Central memory CD4-positive, alpha-beta T cell (primary cell): Measurements from ENCODE around the gene PNMA6E.
"Not testable (repeated sequence)": the region's sequence is repeated elsewhere in the genome, so short reads cannot be mapped to it uniquely, and the experiment has no call there.

Experiments used
- DNase-seq: peaks from one replicate; pipeline ENCODE4 v3.0.0; 2022

The PNMA6E gene

GRCh38 chrX:153407736-153408135, 6.6 kb upstream of the PNMA6E start:
- no peak for DNase-seq

DNA sequence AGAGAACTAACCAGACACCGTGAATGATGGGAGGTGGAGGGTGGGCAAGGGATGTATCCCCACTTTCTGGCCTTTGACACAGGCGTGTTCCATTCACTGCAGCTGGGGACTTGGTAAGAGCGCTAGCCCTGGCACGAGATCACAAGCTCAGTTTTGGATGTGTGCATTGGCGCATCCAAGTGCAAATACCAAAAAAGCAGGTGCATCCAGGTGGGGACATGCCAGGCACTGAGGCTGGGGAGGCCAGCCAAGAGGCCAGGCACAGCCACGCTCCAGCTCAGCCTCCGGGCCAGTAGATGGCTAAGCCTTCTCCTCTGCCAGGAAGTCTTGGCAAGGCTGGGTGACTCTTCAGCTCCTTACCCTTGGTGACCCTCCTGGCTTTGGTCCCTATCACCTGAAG, 5.8 kb upstream of the PNMA6E start:
- DNase-seq = no peak

GRCh38 chrX:153406011-153406410, 4.9 kb upstream of the PNMA6E start:
- DNase-seq = no peak

- no peak for DNase-seq
These were observed 4.3 kb upstream of the PNMA6E start for GRCh38 chrX:153405426-153405825.

- DNase-seq = not testable (repeated sequence)
These were observed 3.2 kb upstream of the PNMA6E start for GRCh38 chrX:153404333-153404732.

DNA sequence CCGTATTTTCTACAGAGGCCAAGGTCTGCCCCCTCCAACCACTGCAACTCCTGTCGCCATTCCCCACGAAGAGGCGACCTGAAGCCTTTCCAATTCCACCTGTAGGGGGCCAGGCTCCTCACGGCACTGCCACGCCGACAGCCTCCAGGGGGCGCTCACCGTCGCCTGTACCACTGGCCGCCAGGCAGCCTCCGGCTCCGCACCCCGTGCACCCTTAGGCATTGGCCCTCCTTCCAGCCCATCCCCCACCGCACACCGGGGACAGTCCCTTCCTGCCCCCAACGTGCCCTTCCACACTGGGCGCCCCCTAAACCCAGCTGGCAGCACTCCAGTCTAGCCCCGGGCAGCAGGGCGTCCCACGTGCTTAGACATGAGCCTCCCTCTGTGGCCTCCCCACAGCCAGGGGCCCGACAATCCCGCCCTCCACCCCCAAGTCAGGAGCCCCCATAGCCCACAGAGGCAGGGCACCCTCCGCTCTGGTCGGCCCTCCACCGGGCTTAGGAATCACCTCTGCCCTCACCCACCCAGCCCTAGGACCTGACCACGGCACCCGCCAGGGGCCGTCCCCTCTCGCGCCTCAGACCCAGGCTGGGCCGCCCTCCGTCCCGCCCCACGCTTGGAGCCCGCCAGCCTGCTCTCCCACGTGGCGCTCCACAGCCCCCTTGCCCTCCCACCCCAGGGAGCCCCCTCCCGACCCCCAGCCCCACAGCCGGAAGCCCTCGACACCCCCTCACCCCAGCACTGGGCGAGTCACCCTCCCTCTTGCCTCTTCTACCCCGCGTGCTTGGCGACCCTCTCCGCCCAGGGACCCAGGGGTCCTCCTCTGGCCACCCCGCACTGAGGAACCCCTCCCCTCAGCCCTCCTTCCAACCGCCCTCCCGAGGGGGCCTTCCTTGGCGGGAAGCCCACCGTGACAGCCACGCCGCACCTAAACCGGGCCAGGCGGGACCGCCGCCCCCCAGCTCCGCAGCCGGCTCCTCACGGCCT, 711 bp downstream of the PNMA6E start:
- DNase-seq = peak; percentile 35

- DNase-seq = no peak
These were observed 2.7 kb downstream of the PNMA6E start for GRCh38 chrX:153398275-153398960.

- DNase-seq = no peak
These were observed 3.7 kb downstream of the PNMA6E start for GRCh38 chrX:153397256-153397960.

DNA sequence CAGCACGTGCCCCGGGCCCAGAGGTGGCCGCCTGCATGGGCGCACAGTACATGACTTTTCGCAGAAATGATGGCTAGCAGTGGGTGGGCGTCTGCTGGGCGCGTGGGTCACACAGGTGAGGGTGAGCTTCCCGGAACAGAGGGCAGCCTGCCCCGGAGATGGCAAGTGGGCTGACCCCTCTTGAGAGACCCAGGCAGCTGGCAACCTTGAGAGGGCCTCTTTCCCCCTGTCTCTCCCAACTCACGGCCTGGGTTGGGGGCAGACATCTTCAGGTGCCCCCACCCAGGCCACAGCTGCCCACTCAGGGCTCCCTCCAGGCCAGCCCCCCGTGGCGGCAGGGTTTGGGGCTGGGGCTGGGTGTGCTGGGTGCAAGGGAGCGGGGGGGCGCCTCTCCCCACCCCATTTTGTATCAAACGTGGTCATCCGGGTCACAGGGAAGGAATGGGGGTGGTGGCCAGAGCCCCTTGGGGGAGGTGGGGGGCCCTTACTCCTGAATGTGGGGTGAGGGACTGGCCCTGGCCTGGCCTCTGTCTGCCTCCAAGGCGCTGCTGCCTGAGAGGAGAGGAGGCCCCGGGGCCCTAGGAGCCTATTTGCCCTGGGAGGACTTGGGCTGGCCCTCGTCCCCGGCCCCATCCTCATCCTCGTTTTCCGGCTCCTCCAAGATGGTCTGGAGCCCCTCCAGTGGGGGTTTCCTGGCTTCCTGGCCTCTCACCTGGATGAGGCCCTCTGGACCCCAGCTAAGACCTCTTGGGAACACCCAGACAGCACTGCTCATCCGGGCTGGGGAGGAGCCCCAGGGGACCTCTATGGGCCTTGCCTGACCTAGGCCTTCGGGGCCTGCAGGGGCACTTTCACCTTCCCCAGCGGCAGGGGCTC, 4.6 kb downstream of the PNMA6E start:
- no peak for DNase-seq

DNA sequence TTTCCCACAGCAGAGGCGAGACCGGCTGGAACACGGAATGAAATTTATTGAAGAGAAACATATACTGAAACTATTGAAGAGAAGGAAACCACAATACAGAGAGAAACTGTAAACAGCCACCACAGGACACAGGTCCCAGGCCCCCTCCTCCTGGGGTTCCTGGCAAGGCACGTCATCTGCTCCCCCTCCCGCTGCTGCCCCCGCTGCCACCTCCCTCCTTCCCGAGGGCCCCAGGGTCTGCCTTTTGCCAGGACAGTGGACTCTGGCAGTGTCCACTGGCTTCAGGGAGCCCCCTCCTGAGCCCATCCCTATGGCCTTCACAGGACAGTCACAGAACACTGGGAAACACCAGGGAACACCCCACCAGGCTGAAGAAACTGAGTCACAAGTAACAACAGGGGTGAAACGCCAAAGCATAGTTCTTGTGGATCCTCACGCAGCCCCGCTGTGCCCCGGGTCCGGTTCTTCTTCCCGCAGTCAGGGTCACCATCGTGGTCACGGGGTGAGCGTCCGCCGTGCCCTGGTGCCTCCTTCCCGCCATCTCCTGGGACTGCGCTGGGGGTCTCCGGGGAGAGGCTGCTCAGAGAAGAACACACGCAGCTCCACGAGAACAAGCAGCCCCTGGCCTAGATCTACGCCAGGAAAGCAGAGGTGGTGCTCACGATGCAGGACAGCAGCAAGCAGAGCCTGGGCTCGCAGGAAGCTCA, 5.4 kb downstream of the PNMA6E start:
- DNase-seq = no peak

GRCh38 chrX:153394612-153395011, 6.5 kb downstream of the PNMA6E start:
- DNase-seq = no peak

GRCh38 chrX:153392642-153393321, 8.4 kb downstream of the PNMA6E start:
- no peak for DNase-seq

GRCh38 chrX:153389460-153389768, 11.7 kb downstream of the PNMA6E start:
- not testable (repeated sequence) for DNase-seq

DNA sequence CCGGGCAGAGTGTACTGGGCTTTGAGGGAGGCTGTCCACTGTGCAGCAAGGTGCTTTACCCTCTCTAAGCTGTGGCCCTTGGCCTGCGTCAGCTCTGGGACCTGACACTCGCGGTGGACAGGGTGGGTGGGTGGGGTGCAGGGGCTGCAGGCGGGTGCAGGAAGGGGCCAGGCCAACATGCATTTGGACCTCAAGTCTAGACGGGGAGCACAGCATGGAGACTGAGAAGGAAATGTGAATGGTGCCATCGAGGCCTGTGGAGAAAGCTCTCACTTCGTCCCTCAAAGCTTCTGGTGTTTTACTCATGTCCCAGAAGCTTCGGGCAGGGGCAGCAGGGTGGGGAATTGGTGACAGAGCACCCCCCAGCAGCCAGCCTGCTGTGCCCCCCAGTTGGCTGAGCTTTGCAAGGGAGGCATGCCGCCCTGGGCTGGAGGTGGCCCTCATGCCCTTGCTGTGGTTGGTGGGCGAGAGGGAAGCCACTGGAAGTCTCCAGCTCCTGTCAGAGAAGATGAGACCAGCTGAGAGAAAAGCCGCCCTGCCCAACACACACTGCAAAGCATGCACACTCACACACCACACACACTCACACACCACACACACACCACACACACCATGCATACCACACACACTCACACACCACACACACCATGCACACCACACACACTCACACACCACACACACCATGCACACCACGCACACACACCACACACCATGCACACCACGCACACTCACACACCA, 12.3 kb downstream of the PNMA6E start:
- no peak for DNase-seq

DNA sequence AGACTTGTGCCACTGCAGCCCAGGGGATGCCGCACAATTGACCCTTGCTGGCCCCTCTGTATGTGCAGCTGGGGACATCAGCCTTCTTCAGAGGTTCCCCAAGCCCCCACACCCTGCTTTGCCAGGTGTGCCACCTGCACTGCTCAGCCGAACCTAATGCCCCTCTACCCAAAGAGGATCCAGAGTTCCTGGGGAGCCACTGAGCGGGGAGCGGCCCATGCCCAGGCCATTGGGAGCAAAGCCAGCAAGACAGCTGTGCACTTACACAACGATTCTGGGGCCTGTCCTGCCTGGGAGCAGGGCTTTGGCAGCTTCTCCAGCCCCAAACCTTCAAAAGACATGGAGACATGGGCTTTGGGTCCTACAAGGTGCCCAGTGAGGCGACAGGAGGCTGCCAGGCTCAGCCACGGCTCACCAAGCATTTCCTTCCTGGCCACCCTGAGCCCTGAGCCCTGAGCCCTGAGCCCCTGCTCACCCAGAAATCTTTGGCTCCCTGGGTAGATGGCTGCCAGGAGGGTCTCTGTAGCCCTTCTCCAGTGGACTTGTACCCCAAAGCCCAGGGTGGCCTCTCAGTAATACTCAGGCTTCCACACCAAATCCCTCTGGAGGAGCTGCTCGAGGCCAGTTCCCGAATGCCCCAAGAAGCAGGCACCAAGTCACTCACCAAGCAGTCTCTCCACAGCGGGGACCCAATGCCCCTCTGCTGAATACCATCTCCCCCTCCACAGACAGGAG, 13.0 kb downstream of the PNMA6E start:
- no peak for DNase-seq

DNA sequence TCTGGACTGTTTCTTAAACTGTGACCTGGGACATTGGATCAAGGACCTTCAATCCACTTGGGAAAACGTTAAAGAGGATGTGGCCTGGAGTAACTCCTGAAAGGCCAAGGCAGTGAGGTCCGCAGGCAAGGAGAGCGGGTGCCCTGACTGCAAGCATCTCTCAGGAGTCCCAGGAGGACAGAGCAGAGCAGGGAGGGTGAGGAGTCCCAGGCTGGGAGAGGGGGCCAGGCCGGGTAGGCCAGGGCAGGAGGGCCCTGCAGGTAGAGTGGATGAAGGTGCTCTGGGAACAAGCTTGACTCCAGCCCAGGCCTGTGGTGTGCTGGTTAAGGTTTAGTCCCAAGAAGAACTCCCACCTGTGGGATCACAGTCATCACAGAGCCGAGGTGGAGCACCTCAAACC, 13.8 kb downstream of the PNMA6E start:
- DNase-seq = no peak

GRCh38 chrX:153386097-153386496, 15.1 kb downstream of the PNMA6E start:
- no peak for DNase-seq

DNA sequence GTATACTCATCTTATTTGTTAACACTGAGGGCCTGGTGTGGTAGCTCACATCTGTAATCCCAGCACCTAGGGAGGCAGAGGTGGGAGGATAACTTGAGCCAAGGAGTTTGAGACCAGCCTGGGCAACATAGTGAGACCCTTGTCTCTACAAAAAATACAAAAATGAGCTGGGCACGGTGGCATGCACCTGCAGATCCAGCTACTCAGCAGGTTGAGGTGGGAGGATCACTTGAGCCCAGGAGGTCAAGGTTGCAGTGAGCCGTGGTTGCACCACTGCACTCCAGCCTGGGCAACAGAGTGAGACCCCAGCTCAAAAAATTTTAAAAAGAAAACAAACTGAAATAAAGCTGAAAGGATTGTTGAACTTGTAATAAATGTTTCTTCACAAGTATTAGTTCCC, 16.2 kb downstream of the PNMA6E start:
- DNase-seq = not testable (repeated sequence)

- no peak for DNase-seq
These were observed 16.8 kb downstream of the PNMA6E start for GRCh38 chrX:153384390-153384789.
